Thyroid gland (tissue), 4 donors: ENCODE data around the gene SPTBN1.

ENCODE experiments used
- CTCF ChIP-seq, 6 experiments: fragments of 200-600 bp in 3 of 6; fragments of 450-650 bp in 3 of 6; sonication (generic) in 3 of 6; IDR thresholded peaks; one replicate each; pipeline ENCODE4 v1.5.1; 2016 to 2019; ENCODE audit warnings: antibody characterized with exemption in 6 of 6, mild to moderate bottlenecking in 2 of 6, inconsistent platforms in 1 of 6, moderate library complexity in 1 of 6
- POLR2A ChIP-seq, 2 donors: fragments of 450-650 bp; IDR thresholded peaks; one replicate each; pipeline ENCODE4 v1.6.1; 2017; ENCODE audit warnings: antibody characterized with exemption in 2 of 2, mild to moderate bottlenecking in 2 of 2, moderate library complexity in 1 of 2

GRCh38 chr2:54564439-54564838, 108.3 kb downstream of the SPTBN1 start:
- no peak for TF ChIP-seq CTCF (IDR thresholded peaks at IDR 0.05)
- no peak for TF ChIP-seq POLR2A (IDR thresholded peaks at IDR 0.05)
